H1 (cell line): ENCODE results near the gene ZDHHC11B.
"Not testable (repeated sequence)": the region's sequence is repeated elsewhere in the genome, so short reads cannot be mapped to it uniquely, and the experiment has no call there.

Experiments
- BCL11A ChIP-seq, 2 experiments: IDR thresholded peaks; one replicate each; pipeline ENCODE4 v1.6.1; 2011; ENCODE audit warnings: low read depth in 2 of 2, low read length in 2 of 2, mild to moderate bottlenecking in 2 of 2
- CHD2 ChIP-seq: IDR thresholded peaks from 2 replicates; pipeline ENCODE4 v1.6.1; 2012; ENCODE audit warnings: low read length, improper control_type of control experiment
- CTCF ChIP-seq, 3 experiments: IDR thresholded peaks; 1 replicate in 2 of 3; 2 replicates in 1 of 3; pipeline versions ENCODE4 v1.5.1 to v1.6.1; 2011; ENCODE audit warnings: low read length in 3 of 3, mild to moderate bottlenecking in 3 of 3, inconsistent platforms in 2 of 3, low read depth in 1 of 3, moderate library complexity in 1 of 3; ENCODE audit not compliant: insufficient read depth in 1 of 3; ENCODE audit errors: control extremely low read depth in 1 of 3
- EP300 ChIP-seq, 2 experiments: IDR thresholded peaks; 1 replicate in 1 of 2; 2 replicates in 1 of 2; pipeline ENCODE4 v1.6.1; 2011 to 2012; ENCODE audit warnings: low read depth in 2 of 2, low read length in 2 of 2, mild to moderate bottlenecking in 2 of 2, borderline replicate concordance in 1 of 2, inconsistent platforms in 1 of 2, moderate library complexity in 1 of 2
- EZH2 ChIP-seq: fragments of 200-600 bp; sonication (generic); IDR thresholded peaks from 2 replicates; pipeline ENCODE4 v1.7.1; 2012; ENCODE audit warnings: low read depth, mild to moderate bottlenecking, moderate library complexity, low read length, inconsistent platforms; ENCODE audit not compliant: severe bottlenecking
- JUND ChIP-seq: IDR thresholded peaks from 2 replicates; pipeline ENCODE4 v1.6.1; 2011; ENCODE audit warnings: mild to moderate bottlenecking, improper control_type of control experiment, low read length
- MAX ChIP-seq: IDR thresholded peaks from 2 replicates; pipeline ENCODE4 v1.6.1; 2012; ENCODE audit warnings: inconsistent platforms
- NRF1 ChIP-seq: IDR thresholded peaks from 2 replicates; pipeline ENCODE4 v1.6.1; 2011; ENCODE audit warnings: mild to moderate bottlenecking, low read depth, low read length, improper control_type of control experiment
- POLR2AphosphoS5 ChIP-seq: IDR thresholded peaks from 2 replicates; pipeline ENCODE4 v1.6.1; 2011; ENCODE audit warnings: low read depth, low read length
- RAD21 ChIP-seq, 2 experiments: IDR thresholded peaks in 1 of 2; conservative IDR thresholded peaks in 1 of 2; 2 replicates each; pipeline ENCODE4 v1.6.1; 2011; ENCODE audit warnings: low read depth in 2 of 2, low read length in 2 of 2, improper control_type of control experiment in 1 of 2, inconsistent platforms in 1 of 2, mild to moderate bottlenecking in 1 of 2, moderate library complexity in 1 of 2
- RFX5 ChIP-seq: IDR thresholded peaks from 2 replicates; pipeline ENCODE4 v1.6.1; 2011; ENCODE audit warnings: low read depth, low read length, improper control_type of control experiment, borderline replicate concordance
- SP4 ChIP-seq: IDR thresholded peaks from 2 replicates; pipeline ENCODE4 v1.6.1; 2012; ENCODE audit warnings: low read length, inconsistent platforms
- SRF ChIP-seq: IDR thresholded peaks from 2 replicates; pipeline ENCODE4 v1.6.1; 2011; ENCODE audit warnings: mild to moderate bottlenecking, low read depth, low read length, moderate library complexity
- TBP ChIP-seq: IDR thresholded peaks from 2 replicates; pipeline ENCODE4 v1.6.1; 2011; ENCODE audit warnings: low read depth, low read length, improper control_type of control experiment

- TF ChIP-seq RFX5; EZH2; SRF; BCL11A (IDR thresholded peaks at IDR 0.05; ENCODE audit: low read depth in 2 of 2, low read length in 2 of 2); RAD21 (IDR thresholded peaks at IDR 0.05 in 1 of 2, conservative IDR thresholded peaks at IDR 0.05 in 1 of 2; ENCODE audit: low read depth in 2 of 2, low read length in 2 of 2); JUND; EP300 (IDR thresholded peaks at IDR 0.05; ENCODE audit: borderline replicate concordance in 1 of 2, low read depth in 2 of 2, low read length in 2 of 2); CTCF (IDR thresholded peaks at IDR 0.05; ENCODE audit: control extremely low read depth in 1 of 3, insufficient read depth in 1 of 3, low read depth in 1 of 3, low read length in 3 of 3); SP4; TBP; POLR2AphosphoS5; CHD2; MAX; NRF1: not testable (repeated sequence)
Observed at GRCh38 chr5:706127-706526, 78.4 kb downstream of the ZDHHC11B start.
